Fibroblast of skin of scalp (primary cell): ENCODE measurements around the gene SCAMP3. TPM values are rescaled to one million over a fixed set of nuclear protein-coding genes. Genes with fewer than 3 reads are reported as not detected.
"Not testable (repeated sequence)": the region's sequence is repeated elsewhere in the genome, so short reads cannot be mapped to it uniquely, and the experiment has no call there.

Experiments used
- DNase-seq: peaks from one replicate; pipeline ENCODE4 v3.0.0-alpha.2; 2013
- polyA plus RNA-seq, 2 experiments: library from polyadenylated mRNA; unstranded; fragments of 120-200 nt; gene quantifications; one replicate each; pipeline ENCODE4 v1.2.1, GENCODE V29; 2013; ENCODE audit not compliant: insufficient read length in 2 of 2

SCAMP3 gene
- polyA plus RNA-seq (2013, experiment 1 of 2; ENCODE audit: insufficient read length), result 71.5 TPM
- polyA plus RNA-seq (2013, experiment 2 of 2; ENCODE audit: insufficient read length), result 69.1 TPM

DNA sequence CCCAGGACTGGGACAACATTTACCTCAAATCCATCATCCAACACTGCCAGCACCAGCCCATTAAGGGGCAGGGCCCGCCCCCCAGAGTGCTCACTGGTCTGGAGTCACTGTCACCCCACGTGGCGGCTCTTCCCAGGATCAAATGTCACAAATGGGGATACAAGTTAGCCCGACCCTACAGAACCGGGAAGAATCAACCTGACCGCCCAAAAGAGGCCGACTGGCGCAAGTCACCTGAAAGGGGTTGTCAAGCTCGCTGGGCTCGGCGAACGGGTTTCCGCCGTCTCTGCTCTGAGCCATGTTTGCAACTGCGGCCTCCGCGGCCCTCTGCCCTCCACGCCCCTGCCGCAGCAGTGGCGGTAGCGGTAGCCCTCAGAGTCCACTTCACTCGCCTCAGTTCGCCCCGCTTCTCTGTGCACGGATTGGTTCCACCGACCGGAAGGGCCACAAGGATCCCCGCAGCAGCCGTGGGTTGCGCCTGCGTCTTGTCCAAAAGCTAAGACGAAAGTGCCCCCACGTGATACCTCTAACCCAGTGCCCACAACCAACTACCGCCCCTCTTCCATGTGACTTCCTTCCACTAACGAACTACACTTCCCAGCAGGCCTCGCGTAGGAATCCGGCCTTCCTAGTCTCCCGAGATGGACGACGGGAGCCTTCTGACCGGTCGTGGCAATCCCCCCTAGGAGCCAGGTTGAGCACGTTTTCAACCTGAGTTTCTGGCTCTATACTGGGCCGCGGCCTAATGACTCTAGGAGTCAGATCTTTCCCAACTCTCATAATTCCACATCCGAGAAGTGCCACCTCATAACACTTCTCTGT is at the start of gene SCAMP3:
SCAMP3 (minus strand) TSS at position 509 of the 822 bp plus-strand sequence; CDS start at position 300, 209 bp downstream.
- DNase-seq, result peak; percentile 98

GRCh38 chr1:155309423-155310021 is 47.4 kb upstream of the SCAMP3 start:
- DNase-seq, result peak; percentile 11

- DNase-seq, result peak; percentile 99
These were observed 46.6 kb upstream of the SCAMP3 start, which contains the start of gene FDPS for GRCh38 chr1:155308493-155309422. FDPS (plus strand) TSS chr1:155308866; CDS start chr1:155309790, 924 bp downstream.

- peak; percentile 63 for DNase-seq
These were observed 45.1 kb upstream of the SCAMP3 start for GRCh38 chr1:155307247-155307740.

- peak; percentile 75 for DNase-seq
These were observed 43.8 kb upstream of the SCAMP3 start for GRCh38 chr1:155305881-155306391.

- no peak for DNase-seq
These were observed 42.5 kb upstream of the SCAMP3 start for GRCh38 chr1:155304558-155305063.

DNA sequence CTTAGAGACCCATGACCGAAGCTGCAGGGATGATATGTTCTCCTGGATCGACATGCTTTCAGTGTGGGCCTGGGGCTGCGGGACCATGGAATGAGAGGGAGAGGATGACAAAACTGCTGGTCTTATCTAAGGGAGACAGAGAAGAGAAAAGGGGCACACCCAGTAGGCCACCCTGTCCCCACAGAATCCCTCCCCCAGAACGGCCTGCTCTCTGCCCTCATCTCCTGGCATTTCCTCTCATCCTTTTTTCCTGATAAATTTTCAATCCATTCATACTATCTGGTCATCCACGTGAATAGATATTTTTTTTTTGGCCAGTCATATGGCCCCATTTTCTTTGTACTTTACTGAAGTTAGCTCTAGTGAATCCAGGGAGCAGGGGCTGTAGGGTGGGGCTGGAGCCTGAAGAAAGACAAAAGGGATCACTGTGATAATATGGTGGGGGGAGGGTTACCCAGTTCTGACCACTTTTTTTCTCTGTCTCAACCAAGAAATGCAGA is 39.2 kb upstream of the SCAMP3 start, which contains the start of gene PKLR:
PKLR (minus strand) TSS at position 97 of the 500 bp plus-strand sequence; CDS start at position 54, 43 bp downstream.
- no peak for DNase-seq

GRCh38 chr1:155300553-155301329 is 38.6 kb upstream of the SCAMP3 start:
- DNase-seq, result no peak

- DNase-seq, result no peak
These were observed 37.9 kb upstream of the SCAMP3 start for GRCh38 chr1:155300024-155300423.

- DNase-seq, result no peak
These were observed 35.2 kb upstream of the SCAMP3 start for GRCh38 chr1:155297384-155297783.

DNA sequence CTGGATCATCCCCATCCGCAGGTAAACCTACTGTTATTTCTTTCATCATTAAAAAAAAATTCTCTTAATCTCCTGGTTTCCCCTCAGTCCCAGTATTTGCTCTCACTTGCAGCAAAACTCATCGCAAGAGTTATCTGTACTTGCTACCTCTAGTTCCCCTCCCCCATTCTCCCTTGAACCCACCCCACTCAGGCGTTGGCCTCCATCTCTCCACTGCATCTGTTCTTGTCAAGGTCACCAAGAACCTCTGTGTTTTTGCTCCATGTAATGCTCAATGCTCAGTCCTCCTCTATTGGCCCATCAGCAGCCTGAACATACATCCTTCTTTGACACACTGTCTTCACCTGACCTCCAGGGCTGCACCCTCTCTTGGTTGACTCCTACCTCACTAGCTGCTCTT is 34.5 kb upstream of the SCAMP3 start:
- DNase-seq, result no peak

DNA sequence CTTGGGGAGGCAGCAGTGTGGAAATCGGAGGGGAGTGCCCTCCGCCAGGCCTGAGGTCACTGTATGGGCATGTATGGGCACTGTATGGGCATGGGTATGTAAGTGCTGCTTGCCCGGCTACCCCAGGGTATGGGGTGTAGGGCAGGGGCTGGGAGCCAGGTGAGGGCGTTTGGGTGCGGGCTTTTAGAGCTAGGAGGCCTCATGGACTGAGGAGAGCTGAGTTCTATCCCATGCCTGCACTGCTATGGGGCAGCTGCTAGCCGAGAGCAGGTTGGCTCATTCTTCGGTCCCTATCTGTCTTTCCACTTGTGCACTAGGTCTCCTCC is 33.7 kb upstream of the SCAMP3 start:
- DNase-seq, result no peak

DNA sequence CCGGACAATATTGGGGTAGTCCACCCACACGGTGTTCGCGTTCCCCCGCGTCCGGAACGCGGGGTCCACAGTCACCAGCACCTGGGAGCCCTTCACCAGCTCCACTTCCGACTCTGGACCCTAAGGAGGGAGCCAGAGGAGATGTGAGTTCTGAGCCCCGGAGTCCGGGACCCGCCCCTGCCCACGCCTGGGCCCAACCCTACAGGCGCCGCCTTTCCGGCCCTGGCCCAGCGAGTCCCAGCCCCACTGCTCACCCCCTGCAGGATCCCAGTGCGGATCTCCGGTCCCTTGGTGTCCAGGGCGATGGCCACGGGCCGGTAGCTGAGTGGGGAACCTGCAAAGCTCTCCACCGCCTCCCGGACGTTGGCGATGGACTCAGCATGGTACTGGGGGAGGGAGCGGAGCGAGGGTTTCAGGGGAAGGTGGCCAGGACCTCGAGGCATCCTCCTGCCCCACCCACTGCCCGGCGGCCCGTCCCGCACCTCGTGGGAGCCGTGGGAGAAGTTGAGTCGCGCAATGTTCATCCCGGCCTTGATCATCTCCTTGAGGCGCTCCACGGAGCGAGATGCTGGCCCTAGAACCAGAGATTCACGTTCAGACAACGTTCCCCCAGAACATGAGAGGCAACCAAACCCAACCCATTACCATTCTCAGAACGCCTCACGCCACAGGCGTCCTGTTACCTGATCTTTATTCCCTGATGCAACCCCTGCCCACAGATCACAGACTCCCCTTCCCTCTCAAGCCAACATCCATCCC is 33.2 kb upstream of the SCAMP3 start:
- DNase-seq, result no peak

GRCh38 chr1:155294520-155295182 is 32.5 kb upstream of the SCAMP3 start:
- no peak for DNase-seq

DNA sequence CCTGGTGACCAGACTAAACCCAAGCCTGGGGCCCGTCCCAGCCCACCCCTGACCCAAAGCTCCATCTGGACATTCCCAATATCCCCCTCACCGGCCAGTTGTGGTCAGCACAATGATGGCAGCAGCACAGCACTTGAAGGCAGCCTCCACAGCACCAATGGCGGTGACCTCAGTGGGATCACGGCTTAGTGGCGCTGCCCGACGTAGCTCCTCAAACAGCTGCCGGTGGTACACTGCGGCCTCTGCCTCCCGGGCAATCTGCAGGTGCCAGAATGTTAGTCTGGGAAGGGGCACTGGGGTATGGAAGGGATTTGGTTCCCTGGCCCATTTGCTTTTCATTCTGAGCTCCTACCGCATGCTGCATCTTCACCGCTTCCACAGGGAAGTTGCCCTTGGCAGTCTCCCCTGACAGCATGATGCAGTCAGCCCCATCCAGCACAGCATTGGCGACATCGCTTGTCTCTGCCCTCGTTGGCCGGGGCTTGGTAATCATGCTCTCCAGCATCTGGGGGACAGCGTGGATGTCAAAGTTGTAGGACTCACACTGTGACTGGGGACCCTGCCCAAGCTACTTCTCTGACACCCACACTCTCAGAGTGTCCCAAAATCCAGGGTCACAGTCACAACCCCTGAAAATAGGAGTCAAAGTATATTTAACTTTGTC is 31.1 kb upstream of the SCAMP3 start:
- no peak for DNase-seq

GRCh38 chr1:155291006-155291405 is 28.8 kb upstream of the SCAMP3 start:
- DNase-seq, result not testable (repeated sequence)

DNA sequence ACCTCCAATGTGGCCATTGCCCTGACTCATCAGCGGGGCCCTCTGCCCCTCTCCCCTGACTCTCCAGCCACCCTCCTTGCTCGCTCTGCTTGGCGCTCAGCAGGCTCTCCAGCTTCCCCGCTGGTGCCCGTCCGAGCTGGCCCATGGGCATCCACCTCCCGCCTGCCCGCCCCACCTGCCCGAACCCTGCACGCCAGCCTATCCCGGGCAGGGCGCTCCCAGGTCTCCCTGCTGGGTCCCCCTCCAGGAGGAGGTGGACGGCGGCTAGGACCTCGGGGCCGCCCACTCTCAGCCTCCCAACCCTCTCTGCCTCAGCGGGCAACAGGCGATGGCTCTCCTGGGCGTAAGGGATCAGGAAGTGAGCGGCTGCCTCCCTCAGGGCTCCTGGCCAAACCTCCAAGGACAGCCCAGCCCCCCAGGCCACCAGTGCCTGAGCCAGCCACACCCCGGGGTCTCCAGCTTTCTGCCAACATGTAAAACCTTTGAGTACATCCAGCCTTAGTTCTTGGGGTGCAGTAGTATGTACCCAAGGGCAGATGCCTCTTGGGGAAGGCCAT is 25.9 kb upstream of the SCAMP3 start:
- no peak for DNase-seq

GRCh38 chr1:155286544-155286943 is 24.4 kb upstream of the SCAMP3 start:
- no peak for DNase-seq

DNA sequence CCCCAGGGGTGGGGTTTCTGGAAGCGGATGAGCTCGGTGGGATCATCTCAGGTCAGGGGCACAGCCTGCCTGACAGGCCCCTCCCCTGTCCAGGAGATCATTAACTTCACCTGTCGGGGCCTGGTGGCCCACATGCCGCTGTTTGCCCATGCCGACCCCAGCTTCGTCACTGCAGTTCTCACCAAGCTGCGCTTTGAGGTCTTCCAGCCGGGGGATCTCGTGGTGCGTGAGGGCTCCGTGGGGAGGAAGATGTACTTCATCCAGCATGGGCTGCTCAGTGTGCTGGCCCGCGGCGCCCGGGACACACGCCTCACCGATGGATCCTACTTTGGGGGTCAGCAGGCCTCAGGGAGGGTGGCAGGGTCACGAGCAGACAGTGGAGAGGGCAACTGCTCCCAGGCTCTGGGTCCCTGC is 23.5 kb upstream of the SCAMP3 start:
- DNase-seq, result no peak
